ENCODE measurements around the gene RAD23B.
"Not testable (repeated sequence)": the region's sequence is repeated elsewhere in the genome, so short reads cannot be mapped to it uniquely, and the experiment has no call there.

Gene RAD23B

GRCh38 chr9:107288701-107289100 lies 5.6 kb downstream of the RAD23B start:
- in situ Hi-C loops (cut with MboI; ENCODE audit: low sequenced_read_pairs) = no loop called here

GRCh38 chr9:107290619-107291018 lies 7.5 kb downstream of the RAD23B start:
- in situ Hi-C loops (cut with MboI; ENCODE audit: low sequenced_read_pairs) = no loop called here

DNA sequence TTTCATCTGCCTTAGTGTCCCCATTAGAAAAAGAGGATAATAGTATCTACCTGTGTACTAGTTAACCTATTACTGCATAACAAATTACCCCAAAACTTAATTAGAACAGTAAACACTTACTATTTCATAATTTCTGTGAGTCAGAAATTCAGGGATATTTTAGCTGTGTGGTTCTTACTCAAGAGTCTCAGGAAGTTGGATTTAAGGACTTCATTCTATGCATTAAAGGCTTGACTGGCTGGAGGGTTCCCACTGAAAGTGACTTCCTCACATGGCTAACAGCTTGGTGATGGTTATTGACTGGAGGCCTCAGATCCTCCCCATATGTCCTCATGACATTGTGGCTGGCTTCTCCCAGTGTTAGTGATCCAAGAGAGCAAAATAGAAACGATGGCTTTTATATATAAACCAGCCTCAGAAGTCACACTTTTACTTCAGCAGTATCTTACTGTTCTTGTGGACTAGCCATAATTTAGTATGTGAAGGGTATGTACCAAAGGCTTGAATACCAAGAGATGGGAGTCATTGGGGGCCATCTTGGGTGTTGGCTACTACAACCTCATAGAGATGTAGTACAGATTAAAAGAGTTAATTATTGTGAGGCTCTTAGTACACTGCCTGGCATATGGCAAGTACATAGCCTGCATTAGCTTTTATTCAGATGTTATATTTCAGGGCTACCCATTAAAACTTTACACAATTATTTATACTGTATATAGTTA lies 9.9 kb downstream of the RAD23B start:
- in situ Hi-C loops (cut with MboI; ENCODE audit: low sequenced_read_pairs) = no loop called here

GRCh38 chr9:107293543-107294085 lies 10.5 kb downstream of the RAD23B start:
- in situ Hi-C loops (cut with MboI; ENCODE audit: low sequenced_read_pairs) = no loop called here

DNA sequence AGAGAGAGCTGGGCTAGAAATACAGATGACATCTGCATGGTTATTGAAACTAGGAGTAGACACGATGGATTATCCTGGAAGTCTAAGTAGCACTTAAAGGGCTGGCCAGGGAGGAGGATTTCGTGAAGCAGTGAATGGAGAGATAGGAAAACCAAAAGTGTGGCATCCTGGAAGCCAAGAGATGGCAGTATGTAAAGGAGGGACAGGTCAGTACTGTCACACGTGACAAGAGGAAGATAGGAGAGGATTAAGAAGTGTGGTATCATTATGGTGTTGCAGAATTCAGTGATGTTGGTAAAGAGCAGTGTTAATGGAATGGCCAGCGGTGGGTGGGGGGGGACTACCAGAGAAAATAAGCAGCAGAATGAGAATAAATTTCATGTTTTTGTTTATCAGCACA lies 11.7 kb downstream of the RAD23B start:
- in situ Hi-C loops (cut with MboI; ENCODE audit: low sequenced_read_pairs) = no loop called here

- in situ Hi-C loops (cut with MboI; ENCODE audit: low sequenced_read_pairs) = no loop called here
Measured at GRCh38 chr9:107295995-107296394, 12.9 kb downstream of the RAD23B start.

GRCh38 chr9:107296592-107296991 lies 13.5 kb downstream of the RAD23B start:
- in situ Hi-C loops (cut with MboI; ENCODE audit: low sequenced_read_pairs) = not testable (repeated sequence)

GRCh38 chr9:107299437-107299836 lies 16.4 kb downstream of the RAD23B start:
- in situ Hi-C loops (cut with MboI; ENCODE audit: low sequenced_read_pairs) = no loop called here

- in situ Hi-C loops (cut with MboI; ENCODE audit: low sequenced_read_pairs) = no loop called here
Measured at GRCh38 chr9:107306308-107306707, 23.2 kb downstream of the RAD23B start.

- in situ Hi-C loops (cut with MboI; ENCODE audit: low sequenced_read_pairs) = no loop called here
Measured at GRCh38 chr9:107307331-107307730, 24.3 kb downstream of the RAD23B start.

- in situ Hi-C loops (cut with MboI; ENCODE audit: low sequenced_read_pairs) = no loop called here
Measured at GRCh38 chr9:107308461-107308860, 25.4 kb downstream of the RAD23B start.

DNA sequence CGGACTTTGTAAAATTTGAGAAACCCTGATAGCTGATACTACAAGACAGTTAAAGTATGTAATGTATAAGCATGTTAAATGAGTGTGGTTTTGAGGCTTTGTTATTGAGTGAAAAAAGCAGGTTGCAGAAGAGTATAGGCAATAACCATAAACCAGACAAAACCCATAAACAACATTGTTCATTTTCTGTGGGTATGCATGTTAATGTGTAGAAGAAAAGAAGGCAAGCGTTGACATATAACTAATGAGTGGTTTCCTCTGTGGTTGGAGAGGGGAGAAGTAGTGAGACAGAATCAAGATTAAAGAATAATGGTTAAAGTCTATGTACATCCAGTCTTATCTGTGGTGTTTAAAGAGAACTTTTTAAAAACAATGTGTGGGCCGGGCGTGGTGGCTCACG lies 26.2 kb downstream of the RAD23B start:
- in situ Hi-C loops (cut with MboI; ENCODE audit: low sequenced_read_pairs) = no loop called here

GRCh38 chr9:107312376-107313050 lies 29.4 kb downstream of the RAD23B start:
- in situ Hi-C loops (cut with MboI; ENCODE audit: low sequenced_read_pairs) = no loop called here

DNA sequence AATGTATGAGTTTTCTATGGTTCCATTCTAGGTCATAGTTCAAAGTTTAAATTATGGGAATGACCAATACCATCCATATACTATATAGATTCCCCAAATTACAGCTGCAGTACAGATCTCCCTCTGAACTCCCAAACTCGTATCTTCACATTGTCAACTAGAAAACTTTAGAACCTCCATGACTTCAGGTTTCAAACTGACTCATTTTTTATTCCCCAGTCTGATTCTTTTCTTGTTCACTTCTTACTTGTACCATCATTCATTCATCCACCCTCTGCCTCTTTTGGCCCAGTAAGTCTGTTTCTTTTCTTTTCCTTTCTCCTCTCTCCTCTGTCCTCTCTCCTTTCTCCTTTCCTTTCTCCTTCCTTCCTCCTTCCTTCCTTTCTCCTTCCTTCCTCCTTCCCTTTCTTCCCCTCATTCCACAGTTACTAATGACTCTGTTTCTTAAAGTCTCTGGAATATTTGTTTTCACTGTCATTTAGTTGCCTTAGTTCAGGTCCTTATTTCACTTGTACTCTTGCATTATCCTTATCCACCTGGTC lies 30.5 kb downstream of the RAD23B start:
- in situ Hi-C loops (cut with MboI; ENCODE audit: low sequenced_read_pairs) = no loop called here

DNA sequence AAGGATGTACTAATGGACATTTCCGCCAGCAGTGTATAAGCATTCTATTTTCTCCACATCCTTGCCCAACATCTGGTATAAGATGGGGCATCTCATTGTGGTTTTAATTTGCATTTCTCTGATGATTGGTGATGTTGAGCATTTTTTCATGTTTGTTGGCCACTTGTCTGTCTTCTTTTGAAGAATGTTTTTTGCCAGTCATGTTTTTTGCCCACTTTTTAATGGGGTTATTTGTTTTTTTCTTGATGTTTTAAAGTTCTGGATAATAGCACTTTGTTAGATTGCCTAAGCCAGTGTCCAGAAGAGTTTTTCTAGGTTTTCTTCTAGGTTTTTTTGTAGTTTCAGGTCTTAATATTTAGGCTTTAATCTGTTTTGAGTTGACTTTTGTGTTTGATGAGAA lies 31.7 kb downstream of the RAD23B start:
- in situ Hi-C loops (cut with MboI; ENCODE audit: low sequenced_read_pairs) = no loop called here

- in situ Hi-C loops (cut with MboI; ENCODE audit: low sequenced_read_pairs) = no loop called here
Measured at GRCh38 chr9:107316795-107317661, 33.9 kb downstream of the RAD23B start.

GRCh38 chr9:107322643-107323042 lies 39.6 kb downstream of the RAD23B start:
- in situ Hi-C loops (cut with MboI; ENCODE audit: low sequenced_read_pairs) = no loop called here

GRCh38 chr9:107323836-107324585 lies 40.9 kb downstream of the RAD23B start:
- in situ Hi-C loops (cut with MboI; ENCODE audit: low sequenced_read_pairs) = no loop called here

GRCh38 chr9:107325842-107326241 lies 42.8 kb downstream of the RAD23B start:
- in situ Hi-C loops (cut with MboI; ENCODE audit: low sequenced_read_pairs) = no loop called here

DNA sequence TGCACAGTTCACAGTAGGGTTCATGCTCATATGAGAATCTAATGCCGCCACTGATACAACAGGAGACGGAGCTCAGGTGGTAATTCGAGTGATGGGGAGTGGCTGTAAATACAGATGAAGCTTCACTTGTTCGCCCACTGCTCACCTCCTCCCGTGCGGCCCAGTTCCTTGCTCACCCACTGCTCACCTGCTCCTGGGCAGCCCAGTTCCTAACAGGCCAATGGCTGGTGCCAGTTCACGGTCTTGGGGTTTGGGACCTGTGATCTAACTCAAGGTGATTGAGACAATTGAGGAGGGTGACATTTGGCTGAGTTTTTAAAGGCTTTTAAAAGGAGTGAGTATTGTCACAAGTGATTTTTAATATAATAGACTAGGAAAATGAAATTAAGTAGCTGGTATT lies 45.4 kb downstream of the RAD23B start:
- in situ Hi-C loops (cut with MboI; ENCODE audit: low sequenced_read_pairs) = no loop called here

Data from HL-60/S4 (cell line).